NCI-H446 treated with DMSO at 0.1 percent for 48 hours (cell line): ENCODE results near the gene C9.
"Not testable (repeated sequence)": the region's sequence is repeated elsewhere in the genome, so short reads cannot be mapped to it uniquely, and the experiment has no call there.

Source experiments
- DNase-seq: peaks from one replicate; lab custom pipeline; 2025; lab: John Stamatoyannopoulos, UW

Gene C9

GRCh38 chr5:39328731-39329130 lies 35.6 kb downstream of the C9 start:
- DNase-seq: no peak

GRCh38 chr5:39323542-39323941 lies 40.8 kb downstream of the C9 start:
- DNase-seq: no peak

GRCh38 chr5:39319395-39319794 lies 44.9 kb downstream of the C9 start:
- no peak for DNase-seq

- not testable (repeated sequence) for DNase-seq
Observed at GRCh38 chr5:39316464-39316863, 47.8 kb downstream of the C9 start.

GRCh38 chr5:39315995-39316394 lies 48.3 kb downstream of the C9 start:
- no peak for DNase-seq

GRCh38 chr5:39314591-39314990 lies 49.7 kb downstream of the C9 start:
- DNase-seq: no peak

GRCh38 chr5:39309534-39309933 lies 54.8 kb downstream of the C9 start:
- DNase-seq: no peak

- DNase-seq: no peak
Observed at GRCh38 chr5:39302472-39302871, 61.8 kb downstream of the C9 start.

GRCh38 chr5:39301406-39301805 lies 62.9 kb downstream of the C9 start:
- no peak for DNase-seq

- no peak for DNase-seq
Observed at GRCh38 chr5:39299962-39300361, 64.3 kb downstream of the C9 start.

- DNase-seq: no peak
Observed at GRCh38 chr5:39294736-39295135, 69.6 kb downstream of the C9 start.

GRCh38 chr5:39284552-39284951 lies 79.7 kb downstream of the C9 start:
- DNase-seq: no peak

- peak; percentile 16 for DNase-seq
Observed at GRCh38 chr5:39283231-39283818, 81.0 kb downstream of the C9 start.

GRCh38 chr5:39282561-39282960 lies 81.7 kb downstream of the C9 start:
- DNase-seq: no peak

- not testable (repeated sequence) for DNase-seq
Observed at GRCh38 chr5:39275865-39276264, 88.4 kb downstream of the C9 start.

GRCh38 chr5:39274398-39275085 lies 89.8 kb downstream of the C9 start:
- no peak for DNase-seq

GRCh38 chr5:39273314-39273954 lies 90.9 kb downstream of the C9 start:
- DNase-seq: no peak

GRCh38 chr5:39272869-39273231 lies 91.4 kb downstream of the C9 start:
- DNase-seq: not testable (repeated sequence)

GRCh38 chr5:39270225-39270848 lies 94.0 kb downstream of the C9 start:
- no peak for DNase-seq

- DNase-seq: no peak
Observed at GRCh38 chr5:39267186-39267585, 97.1 kb downstream of the C9 start.

GRCh38 chr5:39266442-39266841 lies 97.9 kb downstream of the C9 start:
- DNase-seq: no peak

- no peak for DNase-seq
Observed at GRCh38 chr5:39264528-39264927, 99.8 kb downstream of the C9 start.

GRCh38 chr5:39262981-39263380 lies 101.3 kb downstream of the C9 start:
- no peak for DNase-seq
